ENCODE results near the gene ACTR1B.
A peak's percentile ranks its signal among the peaks of the same experiment; 100 is the strongest.
"Not testable (repeated sequence)": the region's sequence is repeated elsewhere in the genome, so short reads cannot be mapped to it uniquely, and the experiment has no call there.

ACTR1B gene

DNA sequence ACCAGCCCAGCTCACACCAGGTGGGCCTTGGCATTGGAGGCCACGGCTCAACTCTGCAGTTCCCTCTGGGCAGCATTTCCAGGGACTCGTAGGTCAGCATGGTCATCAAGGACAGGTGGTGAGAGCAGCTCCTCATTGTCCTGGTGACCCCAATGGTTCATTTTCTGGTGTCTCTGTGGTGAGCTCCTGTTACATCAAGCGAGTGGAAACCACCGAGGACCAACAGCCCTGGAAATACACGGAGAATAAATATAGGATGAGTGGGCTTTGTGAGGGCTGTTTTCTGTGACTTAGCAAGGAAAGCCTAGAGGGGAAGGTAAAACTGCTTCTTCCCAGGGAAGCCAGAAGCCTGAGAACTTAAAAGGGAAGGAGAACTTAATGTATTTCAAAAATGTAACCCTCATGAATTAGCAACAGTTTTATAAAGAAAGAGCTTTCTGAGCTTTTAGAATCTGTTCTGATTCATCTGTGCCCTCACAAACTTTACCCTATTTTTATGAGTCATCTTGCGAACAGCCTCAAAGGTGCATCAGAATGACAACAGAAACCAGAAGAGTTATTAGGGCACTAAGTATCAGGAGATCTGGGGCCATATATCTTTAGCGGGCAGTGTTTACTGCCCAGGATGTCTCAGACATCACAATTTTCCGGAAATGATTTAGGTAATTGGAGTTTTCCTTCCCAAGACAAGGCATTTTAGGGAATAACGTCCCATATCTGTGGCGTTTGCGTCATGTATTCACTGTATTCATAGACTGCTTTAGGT is 24.4 kb upstream of the ACTR1B start:
- DNase-seq (ENCODE audit: low read depth), result no peak

DNA sequence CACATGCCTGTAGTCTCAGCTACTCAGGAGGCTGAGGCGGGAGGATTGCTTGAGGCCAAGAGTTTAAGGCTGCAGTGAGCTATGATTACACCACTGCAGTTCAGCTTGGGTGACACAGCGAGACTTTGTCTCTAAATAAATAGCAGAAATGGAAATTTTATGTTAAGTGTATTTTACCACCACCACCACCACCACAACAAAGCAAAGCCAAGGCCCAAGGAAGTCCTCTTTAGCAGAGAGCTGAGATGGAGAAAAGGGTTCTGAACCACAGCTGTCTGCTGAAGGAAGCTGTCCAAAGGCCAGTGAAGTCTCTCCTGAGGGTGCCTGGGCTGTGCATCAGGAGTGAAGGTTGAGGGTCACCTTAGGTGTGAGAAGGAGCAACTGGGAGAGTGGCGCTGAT is 23.4 kb upstream of the ACTR1B start:
- not testable (repeated sequence) for DNase-seq (ENCODE audit: low read depth)

DNA sequence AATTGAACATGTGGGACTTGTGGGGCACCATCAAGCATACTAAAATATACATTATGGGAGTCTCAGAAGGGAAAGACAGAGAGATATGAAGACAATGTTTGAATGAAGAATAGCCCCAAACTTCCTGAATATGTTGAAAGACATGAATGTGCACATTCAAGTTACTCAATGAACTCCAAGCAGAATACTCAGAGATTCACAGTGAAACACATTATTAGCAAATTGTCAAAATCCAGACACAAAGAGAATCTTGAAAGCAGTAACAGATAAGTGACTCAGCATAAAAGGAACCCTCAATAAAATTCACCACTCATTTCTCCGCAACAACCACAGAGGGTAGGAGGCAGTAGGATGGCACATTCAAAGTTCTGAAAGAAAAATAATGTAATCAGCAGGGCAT is 14.5 kb upstream of the ACTR1B start:
- DNase-seq (ENCODE audit: low read depth), result no peak

DNA sequence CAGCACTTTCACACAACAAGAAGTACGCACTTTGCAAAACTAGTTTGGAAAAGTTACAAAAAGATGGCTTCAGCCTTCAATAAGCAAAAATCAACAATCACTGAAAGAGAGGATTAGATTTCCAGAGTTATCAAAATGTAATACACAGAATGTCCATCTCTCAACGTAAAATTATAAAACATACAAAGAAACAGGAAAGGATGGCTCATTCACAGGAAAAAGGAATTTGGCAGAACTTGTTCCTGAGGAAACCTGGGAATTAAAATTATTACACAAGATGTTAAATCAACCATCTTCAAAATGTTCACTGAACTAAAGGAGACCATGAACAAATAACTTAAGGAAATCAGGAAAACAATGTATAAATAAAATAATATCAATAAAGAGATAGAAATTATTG is 13.6 kb upstream of the ACTR1B start:
- no peak for DNase-seq (ENCODE audit: low read depth)

DNA sequence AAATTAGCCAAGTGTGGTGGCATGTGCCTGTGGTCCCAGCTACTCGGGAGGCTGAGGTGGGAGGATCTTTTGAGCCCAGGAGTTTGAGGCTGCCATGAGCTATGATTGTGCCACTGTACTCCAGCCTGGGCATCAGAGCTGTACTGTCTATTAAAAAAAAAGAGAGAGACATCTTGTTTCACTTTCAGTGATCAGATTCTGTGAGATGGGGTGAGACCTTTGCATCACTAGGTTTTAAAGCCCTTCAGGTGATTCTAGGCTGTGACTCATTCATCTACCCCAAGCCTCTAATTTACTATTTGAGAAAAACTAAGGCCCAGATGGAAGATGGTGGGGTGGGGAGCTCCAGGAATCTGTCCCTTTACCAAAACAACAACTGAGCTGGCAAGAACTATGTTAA is 12.8 kb upstream of the ACTR1B start:
- DNase-seq (ENCODE audit: low read depth), result no peak

DNA sequence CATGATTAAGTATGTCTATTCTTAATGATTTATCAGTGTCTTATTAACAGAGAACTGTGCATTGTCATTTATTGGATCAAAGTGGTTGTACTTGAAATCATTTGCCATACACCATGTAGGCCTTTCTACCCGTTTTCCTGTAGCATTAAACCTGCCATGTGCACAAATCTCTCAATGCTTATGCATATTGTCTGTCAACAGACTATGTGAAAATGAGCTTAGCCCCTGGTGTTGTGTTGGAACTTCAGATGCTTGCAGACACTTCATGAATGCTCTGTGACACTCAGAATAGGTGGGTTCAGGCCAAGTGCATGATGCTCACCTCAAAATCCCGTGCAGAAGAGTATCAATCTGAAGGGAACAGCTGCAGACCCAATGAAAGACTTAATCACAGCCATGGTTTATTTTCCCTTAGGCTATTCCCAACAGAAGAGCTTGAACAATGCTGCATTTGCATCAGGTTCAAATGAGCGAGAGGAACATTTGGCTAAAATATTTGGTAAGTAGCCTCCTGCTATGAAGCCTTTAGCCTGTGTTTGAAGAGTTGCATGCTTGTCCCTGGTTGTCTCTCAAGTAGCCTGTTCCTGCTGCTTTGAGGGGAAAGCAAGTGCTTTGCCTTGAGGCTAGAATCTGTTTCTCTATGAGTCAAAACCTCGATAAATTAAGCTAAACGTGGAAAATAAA is 11.7 kb upstream of the ACTR1B start:
- DNase-seq (ENCODE audit: low read depth), result no peak

DNA sequence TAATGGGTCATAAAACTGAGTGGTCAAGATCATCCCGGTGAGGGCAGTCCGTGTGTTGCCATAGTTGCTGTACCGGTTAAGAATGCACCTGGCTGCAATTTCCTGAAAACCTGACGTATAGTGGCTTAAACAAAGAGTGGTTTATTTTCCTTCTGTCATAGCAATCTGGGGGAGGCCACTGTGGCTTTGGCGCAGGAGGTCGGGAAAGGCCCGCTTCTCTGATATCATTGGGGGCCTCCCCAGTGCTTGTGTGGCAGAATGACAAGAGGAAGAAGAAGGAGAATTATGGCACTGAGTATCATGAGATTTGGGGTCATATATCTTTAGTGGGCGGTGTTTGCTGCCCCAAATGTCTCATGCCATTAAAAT is 10.1 kb upstream of the ACTR1B start:
- DNase-seq (ENCODE audit: low read depth), result no peak

DNA sequence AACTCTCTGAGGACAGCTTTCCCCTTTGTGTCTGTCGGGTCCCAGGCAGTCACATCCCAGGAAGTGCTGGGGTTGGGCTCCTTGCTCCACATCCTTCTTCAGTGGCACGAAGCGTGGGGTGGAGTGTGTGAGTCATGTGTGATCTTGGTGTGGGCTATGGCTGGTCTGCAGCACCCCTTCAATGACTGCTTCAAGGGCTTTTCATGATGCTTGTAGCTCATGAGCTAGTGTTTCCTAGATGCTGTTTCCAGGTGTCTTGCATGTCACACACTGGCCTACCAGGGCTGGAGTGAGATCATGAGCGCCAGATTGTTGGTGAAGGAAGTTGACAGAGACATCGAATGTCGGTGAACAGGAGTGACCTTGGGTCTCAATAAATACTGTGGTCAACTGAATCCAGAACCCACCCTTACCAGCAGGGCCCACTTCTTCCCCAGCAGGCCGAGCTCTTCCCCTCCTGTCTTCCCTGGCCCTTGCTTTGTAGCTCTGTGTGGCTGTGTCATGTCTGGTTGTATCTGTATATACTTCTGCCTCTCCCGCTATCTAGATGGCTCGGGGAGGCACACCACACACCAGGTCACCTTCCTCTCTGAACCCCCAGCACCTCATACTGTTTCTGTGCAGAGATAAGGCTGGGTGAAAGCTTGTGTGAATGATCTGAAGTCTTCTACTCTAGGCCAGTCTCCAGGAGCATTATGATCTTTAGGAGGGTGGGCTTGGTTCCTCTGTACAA is 9.5 kb upstream of the ACTR1B start:
- DNase-seq (ENCODE audit: low read depth), result no peak

DNA sequence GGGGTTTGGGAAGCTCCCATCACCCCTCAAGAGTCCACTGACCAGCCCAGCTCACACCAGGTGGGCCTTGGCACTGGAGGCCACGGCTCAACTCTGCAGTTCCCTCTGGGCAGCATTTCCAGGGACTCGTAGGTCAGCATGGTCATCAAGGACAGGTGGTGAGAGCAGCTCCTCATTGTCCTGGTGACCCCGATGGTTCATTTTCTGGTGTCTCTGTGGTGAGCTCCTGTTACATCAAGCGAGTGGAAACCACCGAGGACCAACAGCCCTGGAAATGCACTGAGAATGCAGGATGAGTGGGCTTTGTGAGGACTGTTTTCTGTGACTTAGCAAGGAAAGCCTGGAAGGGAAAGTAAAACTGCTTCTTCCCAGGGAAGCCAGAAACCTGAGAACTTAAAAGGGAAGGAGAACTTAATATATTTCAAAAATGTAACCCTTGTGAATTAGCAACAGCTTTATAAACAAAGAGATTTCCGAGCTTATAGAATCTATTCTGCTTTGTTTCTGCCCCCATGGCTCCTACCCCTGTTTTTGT is 8.8 kb upstream of the ACTR1B start:
- DNase-seq (ENCODE audit: low read depth), result not testable (repeated sequence)

DNA sequence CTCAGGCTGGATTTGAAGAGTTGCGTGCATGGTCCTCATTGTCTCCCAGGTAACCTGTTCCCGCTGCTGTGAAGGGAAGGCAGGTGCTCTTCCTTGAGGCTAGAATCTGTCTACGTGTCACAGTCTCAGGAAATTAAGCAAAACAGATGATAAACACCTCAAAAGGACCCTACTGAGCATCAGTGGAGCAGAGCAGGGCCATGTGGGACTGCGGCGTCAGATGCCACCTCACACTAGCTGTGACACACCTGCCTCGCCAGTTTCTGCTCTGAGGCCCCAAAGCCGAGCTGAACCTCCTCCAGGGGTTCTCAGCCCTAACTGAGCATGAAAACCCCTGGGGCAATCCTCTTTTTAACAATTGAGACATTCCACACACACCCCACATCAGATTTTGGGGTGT is 7.7 kb upstream of the ACTR1B start:
- no peak for DNase-seq (ENCODE audit: low read depth)

DNA sequence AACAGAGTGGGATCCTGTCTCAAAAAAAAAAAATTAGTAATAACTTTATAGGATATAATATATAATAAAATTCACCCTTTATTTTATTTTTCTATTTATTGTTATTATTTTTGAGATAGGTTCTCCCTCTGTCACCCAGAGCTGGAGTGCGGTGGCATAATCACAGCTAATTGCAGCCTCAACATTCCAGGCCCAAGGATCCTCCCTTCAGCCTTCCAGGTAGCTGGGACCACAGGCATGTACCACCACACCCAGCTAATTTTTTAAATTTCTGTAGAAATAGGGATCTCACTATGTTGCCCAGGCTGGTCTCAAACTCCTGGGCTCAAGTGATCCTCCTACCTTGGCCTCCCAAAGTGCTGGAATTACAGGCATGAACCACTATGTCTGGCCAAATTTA is 6.6 kb upstream of the ACTR1B start:
- no peak for DNase-seq (ENCODE audit: low read depth)

DNA sequence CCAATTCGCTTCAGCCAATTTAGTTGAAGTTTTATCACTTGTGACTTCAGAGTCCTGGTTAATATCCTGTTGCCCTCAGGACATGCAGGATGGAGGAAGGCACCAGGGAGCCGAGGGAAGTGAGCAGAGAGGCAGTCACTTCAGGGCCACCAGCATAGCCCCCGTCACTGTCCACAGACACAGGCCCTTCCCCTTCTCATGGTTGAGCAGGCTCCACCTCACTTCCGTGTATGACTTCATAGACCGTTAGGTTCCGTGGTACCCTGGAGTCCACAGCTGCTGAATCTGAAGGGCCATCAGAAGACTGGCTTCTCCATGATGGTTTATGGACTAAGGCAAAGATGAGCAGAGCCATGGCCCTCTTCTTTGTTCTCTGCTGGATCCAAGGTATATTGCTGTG is 5.6 kb upstream of the ACTR1B start, which contains the start of gene C2orf92:
Gene C2orf92, plus strand, starts transcription at position 266 of the 400 bp plus-strand sequence. Its CDS starts 76 bp downstream, at position 342.
- no peak for DNase-seq (ENCODE audit: low read depth)

DNA sequence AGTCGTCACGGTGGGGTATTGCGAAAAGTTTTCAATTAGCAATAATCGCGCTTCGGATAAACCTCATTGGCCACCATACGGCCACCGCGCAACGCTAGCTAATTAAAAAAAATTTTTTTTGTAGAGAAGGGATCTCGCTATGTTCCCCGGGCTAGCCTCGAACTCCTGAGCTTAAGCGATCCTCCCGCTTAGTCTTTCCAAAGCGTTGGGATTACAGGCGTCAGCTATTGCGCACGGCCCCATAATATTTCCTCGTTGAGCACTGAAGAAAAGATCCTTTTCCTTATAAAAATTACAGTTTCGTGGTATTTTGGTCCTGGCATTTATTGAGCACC is 759 bp upstream of the ACTR1B start:
- no peak for DNase-seq (ENCODE audit: low read depth)

DNA sequence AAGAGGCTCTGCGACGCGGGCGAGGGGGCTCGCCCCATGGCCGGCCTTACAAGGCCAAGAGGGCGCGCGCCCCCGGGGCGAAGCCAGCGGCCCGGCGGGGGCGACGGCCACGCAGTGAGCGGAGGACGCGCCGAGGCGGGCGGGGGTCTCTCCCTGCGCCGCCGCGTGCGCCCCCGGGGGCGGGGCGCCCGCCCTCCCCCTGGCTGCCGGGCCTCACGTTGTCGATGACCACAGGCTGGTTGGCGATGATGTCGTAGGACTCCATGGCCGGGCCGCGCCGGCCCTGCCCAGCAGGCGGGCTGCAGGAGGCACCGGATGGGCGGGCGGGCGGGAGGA is 250 bp downstream of the ACTR1B start:
- DNase-seq (ENCODE audit: low read depth), result no peak

DNA sequence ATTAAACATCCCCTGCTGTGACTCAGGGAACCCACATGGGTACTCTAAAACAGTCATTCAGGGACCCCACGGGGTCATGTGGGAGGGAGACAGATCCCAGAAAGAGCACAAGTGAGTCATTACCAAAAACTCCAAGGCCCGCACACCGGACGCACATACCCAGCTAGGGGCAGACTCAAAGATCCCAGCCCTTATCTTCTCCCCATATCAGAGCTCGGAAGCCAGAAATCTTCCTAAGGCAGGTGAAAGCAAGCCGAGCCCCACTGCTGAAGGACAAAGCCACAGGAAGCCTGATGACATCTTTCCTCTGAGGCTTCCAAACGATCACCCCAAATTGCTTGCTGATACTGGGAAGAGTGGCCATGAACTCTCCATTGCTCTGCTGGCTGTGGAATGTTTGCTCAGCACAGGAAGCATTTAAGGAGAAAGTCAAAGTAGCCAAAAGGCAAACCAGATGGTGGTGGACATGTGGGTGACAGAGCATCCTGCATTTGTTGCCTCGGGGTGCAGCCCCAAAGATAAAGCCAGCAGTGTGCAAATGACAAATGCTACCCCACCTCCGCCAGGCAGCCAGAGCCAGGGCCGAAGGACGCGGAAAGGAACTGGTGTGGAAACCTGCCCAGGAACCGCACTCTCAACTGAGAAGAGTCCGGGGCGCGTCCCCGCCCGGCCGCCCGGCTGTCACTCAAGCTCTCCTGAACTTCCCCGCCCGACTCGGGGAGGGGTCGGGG is 784 bp downstream of the ACTR1B start:
- DNase-seq (ENCODE audit: low read depth), result peak; percentile 42

DNA sequence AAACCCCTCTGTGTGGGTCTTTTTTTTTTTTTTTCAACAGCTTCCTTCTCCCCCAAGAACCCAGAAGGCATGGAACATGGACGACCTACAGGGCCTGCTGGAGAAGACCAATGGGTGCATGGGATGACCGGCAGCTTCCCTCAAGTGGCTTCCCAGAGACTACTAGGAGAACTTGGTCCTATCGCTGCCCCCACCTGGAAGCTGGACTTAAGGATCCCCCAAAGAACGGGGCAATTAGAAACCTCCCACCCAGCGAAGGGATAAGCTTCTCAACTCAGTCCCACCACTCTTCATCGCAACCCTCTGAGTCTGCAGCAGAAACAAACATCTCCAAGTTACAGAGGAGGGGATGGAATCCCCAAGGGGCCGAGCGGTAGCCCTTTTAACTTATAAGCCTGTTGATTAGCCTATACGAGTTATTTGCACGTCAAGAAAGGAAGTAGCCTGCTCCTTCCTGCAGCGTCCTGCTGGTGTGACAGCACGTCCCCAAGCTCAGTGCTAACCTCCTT is 1.4 kb downstream of the ACTR1B start:
- no peak for DNase-seq (ENCODE audit: low read depth)

DNA sequence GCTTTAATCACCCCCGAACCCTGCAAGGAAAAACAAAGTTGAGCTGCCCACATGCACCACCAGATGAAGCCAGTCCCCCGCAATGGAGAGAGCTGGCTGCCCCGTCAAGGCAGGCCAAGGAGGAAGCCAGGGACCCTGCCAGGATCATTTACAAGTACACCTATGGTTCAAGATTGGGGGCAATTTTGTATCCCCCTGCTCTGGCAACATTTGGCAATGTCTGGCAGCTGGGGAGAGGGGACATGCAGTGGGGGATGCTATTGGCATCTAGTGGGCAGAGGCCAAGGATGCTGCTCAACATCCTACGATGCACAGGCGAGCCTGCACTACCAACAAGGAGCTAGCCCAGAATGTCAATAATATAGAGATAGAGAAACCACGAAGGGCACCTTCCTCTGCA is 1.9 kb downstream of the ACTR1B start:
- no peak for DNase-seq (ENCODE audit: low read depth)

DNA sequence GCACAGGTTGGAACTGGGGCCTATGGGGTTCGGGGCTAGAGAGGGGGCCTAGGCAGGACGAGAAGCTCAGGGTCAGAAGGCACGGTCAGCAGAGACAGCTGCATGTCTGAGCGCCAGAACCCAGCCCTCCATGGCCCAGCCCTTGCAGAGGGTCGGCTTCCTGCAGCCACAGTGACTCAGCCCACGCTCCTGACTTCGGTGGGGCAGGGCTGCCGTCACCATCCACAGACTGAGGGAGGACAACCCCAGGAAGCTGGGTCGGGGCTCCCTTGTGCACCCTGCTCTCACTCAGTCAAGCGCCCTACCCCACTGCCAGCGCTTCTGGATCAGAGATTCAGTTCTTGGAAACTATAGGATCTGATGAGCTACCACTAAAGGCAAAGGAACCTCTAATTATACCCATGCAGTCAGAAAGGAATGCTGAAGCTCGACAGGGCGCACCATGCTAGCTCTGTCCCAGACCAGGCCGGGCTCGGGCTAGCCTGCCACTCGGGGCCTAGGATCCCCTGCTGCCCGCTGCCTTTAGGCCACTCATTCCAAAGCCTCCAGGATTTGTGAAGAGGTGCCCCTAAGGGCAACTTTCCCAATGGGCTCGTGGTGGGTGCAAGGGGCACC is 3.0 kb downstream of the ACTR1B start:
- no peak for DNase-seq (ENCODE audit: low read depth)

DNA sequence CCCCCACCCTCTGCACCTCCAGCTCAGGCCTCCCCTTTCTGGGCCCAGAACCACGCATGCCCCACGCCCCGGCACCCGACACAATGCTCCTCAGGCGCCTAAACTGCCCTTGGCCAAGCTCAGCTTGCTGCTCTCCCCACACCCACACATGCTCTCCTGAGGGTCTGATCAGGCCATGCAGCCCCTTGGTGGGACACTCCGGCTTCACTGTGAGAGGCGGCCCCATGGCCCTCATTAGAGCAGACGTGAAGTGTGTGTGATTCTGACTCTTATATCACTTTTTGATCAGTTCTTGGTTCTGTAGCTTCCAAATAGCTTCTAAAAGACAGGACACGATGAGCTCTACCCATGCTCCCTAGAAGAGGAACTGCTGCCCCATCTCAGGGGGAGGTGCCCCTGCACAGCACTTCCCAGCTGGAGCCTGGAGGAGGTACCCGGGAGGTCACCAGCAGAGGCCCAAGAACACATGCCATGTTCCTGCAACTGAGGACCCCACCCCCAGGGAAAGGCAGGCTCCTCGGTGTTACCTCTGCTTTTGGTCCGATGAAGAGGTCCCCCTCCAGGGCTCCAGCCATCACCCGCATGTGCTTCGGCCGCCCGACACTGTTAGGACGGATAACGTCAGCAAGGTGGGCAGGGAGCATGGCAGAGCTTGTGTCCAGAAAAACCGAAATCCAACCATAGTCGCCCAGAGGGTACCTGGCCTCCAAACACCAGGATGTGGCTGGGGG is 3.6 kb downstream of the ACTR1B start:
- no peak for DNase-seq (ENCODE audit: low read depth)

DNA sequence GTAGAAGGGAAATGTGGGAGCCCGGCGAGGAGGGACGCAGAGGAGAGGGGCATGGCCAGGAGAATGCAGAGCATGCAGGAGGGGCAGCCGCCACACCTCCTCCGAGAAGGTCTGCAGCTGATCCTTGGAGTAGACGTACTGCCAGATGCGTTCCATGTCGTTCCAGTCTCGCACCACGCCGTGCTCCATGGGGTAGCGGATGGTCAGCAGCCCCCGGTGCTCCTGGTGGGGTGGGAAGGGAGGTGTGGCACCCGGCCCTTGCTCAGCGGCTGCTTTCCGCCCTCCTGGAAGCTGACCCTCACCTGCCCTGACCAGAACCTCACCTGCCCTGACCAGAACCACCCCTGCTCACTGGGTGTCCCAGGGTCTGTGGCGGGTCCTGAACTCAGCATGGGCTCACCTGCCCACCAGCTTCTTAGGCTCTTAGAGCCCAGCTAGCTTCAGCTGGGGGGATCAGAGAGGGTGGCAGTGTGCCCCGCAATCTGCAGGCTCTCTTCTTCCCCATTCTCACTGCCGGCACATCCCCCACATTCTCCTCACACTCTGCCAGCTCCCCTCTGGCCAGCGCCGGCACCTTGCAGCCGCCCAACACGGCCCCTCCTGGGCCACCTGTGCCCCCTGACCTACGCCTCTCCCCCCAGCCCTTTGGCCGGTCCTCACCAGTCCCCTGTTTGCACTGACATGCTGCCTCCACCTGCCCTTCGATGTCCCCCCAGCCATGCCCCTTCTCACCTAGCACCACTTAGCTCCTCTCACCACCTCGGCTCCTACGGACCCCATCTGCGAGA is 4.4 kb downstream of the ACTR1B start:
- no peak for DNase-seq (ENCODE audit: low read depth)
